Astrocyte (in vitro differentiated cells and primary cell): ENCODE results near the gene RHOT1. TPM values are rescaled to one million over a fixed set of nuclear protein-coding genes. Genes with fewer than 3 reads are reported as not detected.

Experiments used
- DNase-seq: peaks from one replicate; pipeline ENCODE4 v3.0.0-alpha.2; 2010; ENCODE audit warnings: low read depth
- FAIRE-seq: peaks from 2 replicates; lab custom pipeline; 2011; peaks lifted over from hg19 to GRCh38; lab: Jason Lieb, UNC
- H2AFZ ChIP-seq: 2 replicates; pipeline ENCODE4 v1.6.0; 2012; ENCODE audit warnings: low read depth, low read length, inconsistent platforms
- H3K27ac ChIP-seq: 2 replicates; pipeline ENCODE4 v1.5.1; 2011; ENCODE audit warnings: low read depth, low read length, inconsistent platforms
- H3K27me3 ChIP-seq: 2 replicates; pipeline ENCODE4 v1.6.0; 2011; ENCODE audit warnings: low read length, inconsistent platforms; ENCODE audit not compliant: insufficient read depth
- H3K36me3 ChIP-seq: 2 replicates; pipeline ENCODE4 v1.5.1; 2011; ENCODE audit warnings: low read length, inconsistent platforms; ENCODE audit not compliant: insufficient read depth
- H3K4me1 ChIP-seq: 2 replicates; pipeline ENCODE4 v1.5.1; 2011; ENCODE audit warnings: low read length, inconsistent platforms; ENCODE audit not compliant: insufficient read depth
- H3K4me2 ChIP-seq: 2 replicates; pipeline ENCODE4 v1.6.0; 2012; ENCODE audit warnings: low read length, inconsistent platforms
- H3K4me3 ChIP-seq: 2 replicates; pipeline ENCODE4 v1.5.1; 2011; ENCODE audit warnings: low read depth, mild to moderate bottlenecking, low read length, inconsistent platforms; ENCODE audit not compliant: insufficient read depth
- H3K79me2 ChIP-seq: 2 replicates; pipeline ENCODE4 v1.6.0; 2012; ENCODE audit warnings: mild to moderate bottlenecking, low read length, inconsistent platforms; ENCODE audit not compliant: insufficient read depth
- H3K9ac ChIP-seq: 2 replicates; pipeline ENCODE4 v1.6.0; 2012; ENCODE audit warnings: mild to moderate bottlenecking, low read length, inconsistent platforms
- H3K9me3 ChIP-seq: 2 replicates; pipeline ENCODE4 v1.5.1; 2012; ENCODE audit warnings: low read depth, mild to moderate bottlenecking, low read length, inconsistent platforms; ENCODE audit not compliant: insufficient read depth
- H4K20me1 ChIP-seq: 2 replicates; pipeline ENCODE4 v1.6.0; 2012; ENCODE audit warnings: low read length, inconsistent platforms; ENCODE audit not compliant: insufficient read depth
- H3K27ac Mint-ChIP-seq: one replicate; pipeline ENCODE4 v1.8.0; 2021; ENCODE audit warnings: mild to moderate bottlenecking, mixed read lengths; ENCODE audit not compliant: unreplicated experiment
- H3K27me3 Mint-ChIP-seq: one replicate; pipeline ENCODE4 v1.8.0; 2021; ENCODE audit warnings: low read depth, mixed read lengths; ENCODE audit not compliant: unreplicated experiment
- H3K36me3 Mint-ChIP-seq: one replicate; pipeline ENCODE4 v1.8.0; 2021; ENCODE audit warnings: low read depth, mixed read lengths; ENCODE audit not compliant: unreplicated experiment
- H3K4me1 Mint-ChIP-seq: one replicate; pipeline ENCODE4 v1.8.0; 2021; ENCODE audit warnings: low read depth, mixed read lengths; ENCODE audit not compliant: unreplicated experiment
- H3K4me3 Mint-ChIP-seq: one replicate; pipeline ENCODE4 v1.8.0; 2021; ENCODE audit warnings: mild to moderate bottlenecking, moderate library complexity, mixed read lengths; ENCODE audit not compliant: unreplicated experiment
- H3K9me3 Mint-ChIP-seq: one replicate; pipeline ENCODE4 v1.8.0; 2021; ENCODE audit warnings: mild to moderate bottlenecking, mixed read lengths; ENCODE audit not compliant: unreplicated experiment
- CTCF ChIP-seq: IDR thresholded peaks from 2 replicates; pipeline ENCODE4 v1.5.1; 2011; ENCODE audit warnings: low read depth, mild to moderate bottlenecking, inconsistent platforms, low read length, moderate library complexity; ENCODE audit not compliant: insufficient read depth
- EZH2 ChIP-seq: IDR thresholded peaks from 2 replicates; pipeline ENCODE4 v1.6.1; 2012; ENCODE audit warnings: mild to moderate bottlenecking, low read length, inconsistent platforms; ENCODE audit not compliant: insufficient read depth
- total RNA-seq: library from RNA; stranded (reverse); gene quantifications from 2 replicates; pipeline ENCODE4 v1.2.1, GENCODE V29; 2021

The RHOT1 gene
- total RNA-seq, 1 donor from 2014 or later = 20.9 TPM

DNA sequence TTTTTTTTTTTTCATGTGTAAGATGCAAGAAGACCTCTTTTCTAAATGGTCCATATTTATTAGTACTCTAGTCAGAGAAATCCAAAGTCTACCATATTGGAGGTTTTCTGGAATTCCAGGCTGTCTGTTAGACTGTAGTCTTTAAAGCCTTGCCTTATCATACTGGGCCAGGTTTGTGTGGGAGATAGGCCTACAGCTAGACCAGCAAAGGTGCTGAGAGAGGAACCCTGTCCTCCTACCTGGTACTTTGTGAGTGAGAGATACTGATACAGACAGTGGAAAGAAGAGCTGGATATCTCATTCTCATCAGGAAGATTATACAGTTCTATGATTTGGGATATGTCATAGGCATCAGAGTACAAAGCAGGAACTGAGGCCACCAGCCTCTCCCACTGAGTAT, 8.1 kb downstream of the RHOT1 start:
- no peak overlapping the region for H3K4me3 ChIP-seq
- H3K4me2 ChIP-seq = no peak overlapping the region
- H3K27me3 ChIP-seq = no peaks in the 10 kb centered on the region
- Mint-ChIP-seq H3K4me1 (peaks cover 5% of the 10 kb centered on the region), H3K27ac (no peak overlapping the region), H3K27me3 (no peaks in the 10 kb centered on the region), H3K4me3 (no peak overlapping the region), H3K9me3 (no peaks in the 10 kb centered on the region), H3K36me3 (no peaks in the 10 kb centered on the region)
- H3K9me3 ChIP-seq = no peaks in the 10 kb centered on the region
- H3K27ac ChIP-seq = no peak overlapping the region
- H4K20me1 ChIP-seq = peaks cover 37% of the 10 kb centered on the region
- FAIRE-seq (no peak), DNase-seq (no peak)
- no peaks in the 10 kb centered on the region for H3K36me3 ChIP-seq
- H3K9ac ChIP-seq = no peak overlapping the region
- H2AFZ ChIP-seq = no peak overlapping the region
- H3K79me2 ChIP-seq = peaks cover 40% of the 10 kb centered on the region
- H3K4me1 ChIP-seq = no peaks in the 10 kb centered on the region
- TF ChIP-seq EZH2 = no peak
- no peak for TF ChIP-seq CTCF

- H3K9me3 ChIP-seq = no peaks in the 10 kb centered on the region
- H3K36me3 Mint-ChIP-seq = peaks cover under 1% of the 10 kb centered on the region
- H3K27ac ChIP-seq = no peak overlapping the region
- H3K4me3 ChIP-seq = no peak overlapping the region
- no peaks in the 10 kb centered on the region for H3K36me3 ChIP-seq
- no peaks in the 10 kb centered on the region for H3K9me3 Mint-ChIP-seq
- H3K4me1 Mint-ChIP-seq = peaks cover 5% of the 10 kb centered on the region
- H3K9ac ChIP-seq = no peak overlapping the region
- no peak overlapping the region for H2AFZ ChIP-seq
- FAIRE-seq (no peak), DNase-seq (no peak)
- no peak overlapping the region for H3K27ac Mint-ChIP-seq
- no peaks in the 10 kb centered on the region for H3K27me3 ChIP-seq
- H3K4me2 ChIP-seq = no peak overlapping the region
- no peak overlapping the region for H3K4me3 Mint-ChIP-seq
- H3K27me3 Mint-ChIP-seq = no peaks in the 10 kb centered on the region
- peaks cover 3% of the 10 kb centered on the region for H3K4me1 ChIP-seq
- TF ChIP-seq EZH2 = no peak
- TF ChIP-seq CTCF = no peak
- H3K79me2 ChIP-seq = peaks cover 31% of the 10 kb centered on the region
- peaks cover 37% of the 10 kb centered on the region for H4K20me1 ChIP-seq
Observed at GRCh38 chr17:32152130-32152529, 9.8 kb downstream of the RHOT1 start.

DNA sequence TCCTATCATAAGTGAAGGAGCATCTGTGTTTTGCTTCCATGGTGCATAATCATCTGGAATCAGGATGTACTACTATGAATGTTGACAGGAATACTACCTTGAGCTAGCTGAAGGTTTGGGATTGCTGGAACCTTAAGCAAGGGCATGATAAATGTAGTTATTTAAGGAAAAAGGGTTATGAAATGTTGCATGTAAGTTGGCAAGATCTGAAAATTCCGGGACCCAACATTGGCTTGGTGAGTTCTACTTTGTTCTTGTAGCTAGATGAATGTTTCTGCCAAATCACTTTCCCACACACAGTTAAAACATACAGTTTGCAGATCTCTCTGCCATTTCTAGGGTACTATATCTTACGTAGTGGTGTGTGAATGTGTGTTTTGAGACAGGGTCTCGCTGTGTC, 13.6 kb downstream of the RHOT1 start:
- Mint-ChIP-seq H3K27me3 (no peaks in the 10 kb centered on the region), H3K27ac (no peak overlapping the region), H3K4me1 (no peaks in the 10 kb centered on the region), H3K9me3 (peaks cover 2% of the 10 kb centered on the region), H3K4me3 (no peak overlapping the region), H3K36me3 (peaks cover 7% of the 10 kb centered on the region)
- Histone ChIP-seq H3K27ac (no peak overlapping the region), H3K4me2 (no peak overlapping the region), H4K20me1 (peaks cover 11% of the 10 kb centered on the region), H3K36me3 (no peaks in the 10 kb centered on the region), H3K4me1 (peaks cover 14% of the 10 kb centered on the region), H2AFZ (no peak overlapping the region), H3K79me2 (peaks cover 20% of the 10 kb centered on the region), H3K9ac (no peak overlapping the region), H3K27me3 (no peaks in the 10 kb centered on the region), H3K9me3 (no peaks in the 10 kb centered on the region), H3K4me3 (no peak overlapping the region)
- no peak for DNase-seq
- no peak for TF ChIP-seq CTCF
- TF ChIP-seq EZH2 = no peak
- no peak for FAIRE-seq
